ENCODE measurements around the gene KAT5. TPM values are rescaled to one million over a fixed set of nuclear protein-coding genes. Genes with fewer than 3 reads are reported as not detected.

The KAT5 gene
- total and polyA plus RNA-seq, 8 donors: 13.3 to 99.1 (median 56.1) TPM

DNA sequence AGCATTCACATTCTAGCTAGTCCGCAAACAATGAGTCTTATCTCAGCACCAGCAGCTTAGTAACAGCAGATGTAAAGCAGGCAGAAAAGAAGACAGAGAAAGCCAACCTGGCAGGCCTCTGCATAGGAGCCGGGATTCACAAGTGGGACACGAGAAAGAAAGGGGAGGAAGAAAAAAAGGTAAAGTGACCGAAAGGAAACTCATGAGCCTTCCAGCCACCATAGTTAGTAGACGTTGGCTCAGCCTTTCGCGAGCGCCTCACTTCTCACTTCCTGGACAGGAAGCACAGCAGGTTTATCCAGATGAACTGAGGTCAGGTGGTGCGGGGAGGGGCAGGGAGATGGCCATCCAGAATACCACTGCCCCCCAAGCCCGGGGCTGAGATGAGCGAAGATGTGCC, 19.7 kb upstream of the KAT5 start:
- H3K27ac ChIP-seq: peak overlapping the region; percentile 46 to 68 (median 57)
- peak overlapping the region; percentile 1 to 15 (median 10) for H3K4me3 ChIP-seq
- 25 to 49% (median 28%) methylated on average over 11 of the region's 11 CpGs for WGBS, 5 donors
- H3K36me3 ChIP-seq: no peaks in the 10 kb centered on the region
- H3K4me1 ChIP-seq: peaks cover 7 to 39% (median 29%) of the 10 kb centered on the region in 4 donors
- DNase-seq: peak; percentile 61 to 69
- H3K9me3 ChIP-seq: no peaks in the 10 kb centered on the region
- no peaks in the 10 kb centered on the region for H3K27me3 ChIP-seq
- intact Hi-C loops (cut with DNase I; ENCODE audit: low total_unique reads): no loop called here
- peak in 2 of 3 donors; percentile 44 to 60 for TF ChIP-seq POLR2AphosphoS5 (IDR thresholded peaks at IDR 0.05)
- no peak for TF ChIP-seq EP300 (IDR thresholded peaks at IDR 0.05)

DNA sequence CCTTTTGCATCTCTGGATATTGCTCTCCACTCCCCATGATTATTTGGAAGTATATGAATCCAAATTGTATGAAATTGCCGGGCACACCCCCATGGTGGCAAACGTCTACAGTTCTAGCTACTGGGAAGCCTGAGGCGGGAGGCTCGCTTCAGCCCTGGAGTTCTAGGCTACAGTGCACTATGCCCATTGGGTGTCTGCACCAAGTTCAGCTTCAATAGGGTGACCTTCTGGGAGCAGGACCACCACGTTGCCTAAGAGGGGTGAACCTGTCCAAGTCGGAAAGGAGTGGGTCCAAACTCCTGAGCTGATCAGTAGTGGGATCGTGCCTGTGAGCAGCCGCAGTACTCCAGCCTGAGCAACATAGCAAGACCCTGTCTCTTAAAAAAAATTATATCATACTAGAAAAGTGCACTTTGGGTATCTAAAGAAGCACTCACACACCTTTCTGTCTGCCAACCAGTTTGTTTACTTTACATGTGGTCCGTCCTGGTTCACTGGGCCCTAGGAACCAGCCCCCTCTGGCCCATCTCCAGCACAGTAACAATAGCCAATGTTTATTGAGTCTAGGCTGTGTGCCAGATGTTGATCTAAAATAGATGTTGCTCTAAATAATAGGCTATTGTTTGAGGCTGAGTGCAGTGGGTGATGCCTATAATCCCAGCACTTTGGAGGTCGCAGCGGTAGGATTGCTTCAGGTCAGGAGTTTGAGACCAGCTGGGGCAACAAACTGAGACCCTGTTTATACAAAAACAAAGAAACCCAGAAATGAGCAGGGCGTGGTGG, 16.4 kb upstream of the KAT5 start:
- H3K4me3 ChIP-seq: no peak overlapping the region
- TF ChIP-seq POLR2AphosphoS5 (IDR thresholded peaks at IDR 0.05) (peak; percentile 19 to 55 (median 20)), CTCF (IDR thresholded peaks at IDR 0.05) (no peak)
- H3K27me3 ChIP-seq: no peaks in the 10 kb centered on the region
- WGBS, 5 donors: 31 to 55% (median 40%) methylated on average over 11 to 12 of the region's 12 CpGs
- H3K4me1 ChIP-seq: peaks cover 7 to 39% (median 29%) of the 10 kb centered on the region in 4 donors
- no peaks in the 10 kb centered on the region for H3K9me3 ChIP-seq
- H3K27ac ChIP-seq: peak overlapping the region; percentile 29 to 70 (median 60)
- H3K36me3 ChIP-seq: no peaks in the 10 kb centered on the region
- intact Hi-C loops (cut with DNase I; ENCODE audit: low total_unique reads): no loop called here
- peak; percentile 67 to 91 for DNase-seq

- no peaks in the 10 kb centered on the region for H3K36me3 ChIP-seq
- H3K27me3 ChIP-seq: no peaks in the 10 kb centered on the region
- H3K27ac ChIP-seq: no peak overlapping the region
- no peaks in the 10 kb centered on the region for H3K9me3 ChIP-seq
- intact Hi-C loops (cut with DNase I; ENCODE audit: low total_unique reads): no loop called here
- WGBS, 5 donors: 84 to 89% (median 88%) methylated on average over 3 to 5 of the region's 5 CpGs
- H3K4me3 ChIP-seq: no peak overlapping the region
- H3K4me1 ChIP-seq: peaks cover 7 to 39% (median 29%) of the 10 kb centered on the region in 4 donors
- no peak for DNase-seq
- no peak for TF ChIP-seq POLR2AphosphoS5 (IDR thresholded peaks at IDR 0.05)
- no peak for TF ChIP-seq EP300 (IDR thresholded peaks at IDR 0.05)
- TF ChIP-seq CTCF (IDR thresholded peaks at IDR 0.05): no peak
- no peak for TF ChIP-seq POLR2A (IDR thresholded peaks at IDR 0.05)
Measured at GRCh38 chr11:65696802-65697552, 15.1 kb upstream of the KAT5 start.

DNA sequence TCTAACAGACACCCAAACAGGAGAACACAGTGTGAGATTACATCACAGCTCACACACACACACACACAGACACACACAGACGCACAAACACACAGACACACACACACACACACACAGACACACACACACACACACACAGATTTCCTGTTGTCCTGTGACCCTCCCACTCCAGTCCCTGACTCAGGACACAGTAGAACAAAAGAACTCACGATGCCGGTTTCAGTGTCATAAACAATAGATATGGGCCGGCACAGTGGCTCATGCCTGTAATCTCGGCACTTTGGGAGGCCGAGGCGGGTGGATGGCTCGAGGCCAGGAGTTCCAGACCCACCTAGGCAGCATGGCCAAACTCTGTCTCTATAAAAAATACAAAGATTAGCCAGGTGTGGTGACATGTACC, 13.8 kb upstream of the KAT5 start:
- Histone ChIP-seq H3K4me3 (no peak overlapping the region), H3K4me1 (peaks cover 7 to 38% (median 26%) of the 10 kb centered on the region in 4 donors), H3K9me3 (no peaks in the 10 kb centered on the region), H3K27me3 (no peaks in the 10 kb centered on the region), H3K27ac (no peak overlapping the region), H3K36me3 (no peaks in the 10 kb centered on the region)
- 13 to 42% (median 30%) methylated on average over 7 to 8 of the region's 8 CpGs for WGBS, 5 donors
- no peak for TF ChIP-seq EP300 (IDR thresholded peaks at IDR 0.05)
- TF ChIP-seq CTCF (IDR thresholded peaks at IDR 0.05): no peak
- TF ChIP-seq POLR2A (IDR thresholded peaks at IDR 0.05): no peak
- no peak for TF ChIP-seq POLR2AphosphoS5 (IDR thresholded peaks at IDR 0.05)
- DNase-seq: peak in 1 of 2 donors; percentile 31
- intact Hi-C loops (cut with DNase I; ENCODE audit: low total_unique reads): no loop called here
